Smooth muscle cell (in vitro differentiated cells): ENCODE measurements around the gene ST8SIA4. TPM values are rescaled to one million over a fixed set of nuclear protein-coding genes. Genes with fewer than 3 reads are reported as not detected.

Experiments used
- DNase-seq: peaks from one replicate; lab custom pipeline; 2025; ENCODE audit not compliant: unreplicated experiment; lab: John Stamatoyannopoulos, UW
- H2AFZ ChIP-seq: fragments of 200-600 bp; sonication (generic); 2 replicates; pipeline ENCODE4 v1.6.0; 2016; ENCODE audit warnings: antibody characterized with exemption, low read depth, mild to moderate bottlenecking
- H3F3A ChIP-seq: fragments of 200-600 bp; sonication (generic); 2 replicates; pipeline ENCODE4 v1.6.0; 2017; ENCODE audit warnings: antibody characterized with exemption, low read depth
- H3K27ac ChIP-seq: fragments of 200-600 bp; sonication (generic); 2 replicates; pipeline ENCODE4 v1.5.1; 2016; ENCODE audit warnings: low read depth, mild to moderate bottlenecking
- H3K27me3 ChIP-seq: fragments of 200-600 bp; sonication (generic); 2 replicates; pipeline ENCODE4 v1.6.1; 2016; ENCODE audit warnings: low read depth, mild to moderate bottlenecking
- H3K36me3 ChIP-seq: fragments of 200-600 bp; sonication (generic); 2 replicates; pipeline ENCODE4 v1.5.1; 2016; ENCODE audit warnings: low read depth
- H3K4me1 ChIP-seq: fragments of 200-600 bp; sonication (generic); 2 replicates; pipeline ENCODE4 v1.5.1; 2016; ENCODE audit warnings: low read depth
- H3K4me2 ChIP-seq: fragments of 200-600 bp; sonication (generic); 2 replicates; pipeline ENCODE4 v1.6.0; 2016; ENCODE audit warnings: mild to moderate bottlenecking
- H3K4me3 ChIP-seq: fragments of 200-600 bp; sonication (generic); 2 replicates; pipeline ENCODE4 v1.5.1; 2016; ENCODE audit warnings: mild to moderate bottlenecking
- H3K79me2 ChIP-seq: fragments of 200-600 bp; sonication (generic); 2 replicates; pipeline ENCODE4 v1.6.0; 2016; ENCODE audit warnings: low read depth, mild to moderate bottlenecking
- H3K9ac ChIP-seq: fragments of 200-600 bp; sonication (generic); 2 replicates; pipeline ENCODE4 v1.6.0; 2016; ENCODE audit warnings: low read depth
- H3K9me3 ChIP-seq: fragments of 200-600 bp; sonication (generic); replicated peaks from 2 replicates; pipeline ENCODE4 v1.5.1; 2016; ENCODE audit warnings: low read depth
- H4K20me1 ChIP-seq: fragments of 200-600 bp; sonication (generic); 2 replicates; pipeline ENCODE4 v1.6.0; 2016; ENCODE audit warnings: low read depth
- WGBS: methylation state at CpG from one replicate; pipeline ENCODE4 v1.1.7; 2016; ENCODE audit warnings: low lambda C conversion rate; 5-methylcytosine and 5-hydroxymethylcytosine counted together
- polyA plus RNA-seq: library from polyadenylated mRNA; unstranded; fragments of >200 nt; fragmentation: Nextera tagmentation; extraction: Ambion mirVana; gene quantifications from 2 replicates; pipeline ENCODE4 v1.2.1, GENCODE V29; 2016
- total RNA-seq: library from RNA; depleted of rRNA; stranded (reverse); fragments of >200 nt; gene quantifications from 2 replicates; pipeline ENCODE4 v1.2.3, GENCODE V29; 2014
- TF ChIP-seq, protein P1 (sequence below): fragments of 200-600 bp; sonication (generic); IDR thresholded peaks from 2 replicates; pipeline ENCODE4 v1.5.1; 2017; ENCODE audit warnings: borderline replicate concordance, mild to moderate bottlenecking, antibody characterized with exemption; ENCODE audit not compliant: insufficient read depth, poor library complexity, severe bottlenecking

ST8SIA4 gene
- total and polyA plus RNA-seq, 2 experiments from 2014 or later = 35.0 to 53.6 TPM

- WGBS = 61% methylated on average over 4 of the region's 4 CpGs
- no peak overlapping the region for H3K4me3 ChIP-seq
- no peaks in the 10 kb centered on the region for H4K20me1 ChIP-seq
- TF ChIP-seq, protein P1, sequence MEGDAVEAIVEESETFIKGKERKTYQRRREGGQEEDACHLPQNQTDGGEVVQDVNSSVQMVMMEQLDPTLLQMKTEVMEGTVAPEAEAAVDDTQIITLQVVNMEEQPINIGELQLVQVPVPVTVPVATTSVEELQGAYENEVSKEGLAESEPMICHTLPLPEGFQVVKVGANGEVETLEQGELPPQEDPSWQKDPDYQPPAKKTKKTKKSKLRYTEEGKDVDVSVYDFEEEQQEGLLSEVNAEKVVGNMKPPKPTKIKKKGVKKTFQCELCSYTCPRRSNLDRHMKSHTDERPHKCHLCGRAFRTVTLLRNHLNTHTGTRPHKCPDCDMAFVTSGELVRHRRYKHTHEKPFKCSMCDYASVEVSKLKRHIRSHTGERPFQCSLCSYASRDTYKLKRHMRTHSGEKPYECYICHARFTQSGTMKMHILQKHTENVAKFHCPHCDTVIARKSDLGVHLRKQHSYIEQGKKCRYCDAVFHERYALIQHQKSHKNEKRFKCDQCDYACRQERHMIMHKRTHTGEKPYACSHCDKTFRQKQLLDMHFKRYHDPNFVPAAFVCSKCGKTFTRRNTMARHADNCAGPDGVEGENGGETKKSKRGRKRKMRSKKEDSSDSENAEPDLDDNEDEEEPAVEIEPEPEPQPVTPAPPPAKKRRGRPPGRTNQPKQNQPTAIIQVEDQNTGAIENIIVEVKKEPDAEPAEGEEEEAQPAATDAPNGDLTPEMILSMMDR = no peak
- no peak for DNase-seq
- H3K79me2 ChIP-seq = peaks cover 4% of the 10 kb centered on the region
- H3K27ac ChIP-seq = peak overlapping the region; percentile 23
- H3K9ac ChIP-seq = no peak overlapping the region
- no peaks in the 10 kb centered on the region for H3F3A ChIP-seq
- H3K27me3 ChIP-seq = no peaks in the 10 kb centered on the region
- no peak overlapping the region for H2AFZ ChIP-seq
- H3K4me2 ChIP-seq = no peak overlapping the region
- no peaks in the 10 kb centered on the region for H3K36me3 ChIP-seq
- no peaks in the 10 kb centered on the region for H3K4me1 ChIP-seq
- H3K9me3 ChIP-seq = no peaks in the 10 kb centered on the region
Measured at GRCh38 chr5:100846772-100847171, 56.3 kb downstream of the ST8SIA4 start.

DNA sequence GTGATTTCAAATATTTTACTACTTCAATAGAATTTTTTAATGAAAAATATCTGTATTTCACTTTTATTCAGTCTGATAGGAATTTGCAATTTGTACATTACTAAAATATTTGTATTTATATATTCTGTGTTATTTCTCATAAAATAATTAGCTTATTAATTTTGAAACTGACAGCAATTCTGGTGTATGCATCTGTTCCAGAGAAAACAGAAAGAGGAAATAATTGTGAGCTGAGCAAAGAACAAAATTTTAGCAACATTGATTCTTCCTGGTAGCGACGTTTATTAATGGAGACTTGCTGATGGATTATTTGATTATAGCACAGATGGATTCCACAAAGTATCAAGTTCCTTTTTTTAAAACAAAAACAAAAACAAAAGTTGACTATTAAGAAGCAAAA is 61.0 kb downstream of the ST8SIA4 start:
- TF ChIP-seq, protein P1 = no peak
- Histone ChIP-seq H3K79me2 (no peaks in the 10 kb centered on the region), H3K36me3 (no peaks in the 10 kb centered on the region), H4K20me1 (no peaks in the 10 kb centered on the region), H3K27ac (peak overlapping the region; percentile 85), H3K4me2 (peak overlapping the region; percentile 77), H3K4me3 (no peak overlapping the region), H3K9me3 (no peaks in the 10 kb centered on the region), H3K4me1 (peaks cover 20% of the 10 kb centered on the region), H3K27me3 (no peaks in the 10 kb centered on the region), H3F3A (peaks cover 13% of the 10 kb centered on the region), H2AFZ (no peak overlapping the region), H3K9ac (no peak overlapping the region)
- no peak for DNase-seq
- 92% methylated on average over 2 of the region's 2 CpGs for whole genome bisulfite sequencing

GRCh38 chr5:100841358-100842076 is 61.6 kb downstream of the ST8SIA4 start:
- no peak for DNase-seq
- Histone ChIP-seq H3K9ac (peak overlapping the region; percentile 12), H3K27me3 (no peaks in the 10 kb centered on the region), H3K4me1 (peaks cover 20% of the 10 kb centered on the region), H3K27ac (peak overlapping the region; percentile 85), H4K20me1 (no peaks in the 10 kb centered on the region), H3K79me2 (no peaks in the 10 kb centered on the region), H3K9me3 (no peaks in the 10 kb centered on the region), H3F3A (peaks cover 14% of the 10 kb centered on the region), H3K4me3 (no peak overlapping the region), H3K36me3 (no peaks in the 10 kb centered on the region), H3K4me2 (peak overlapping the region; percentile 77), H2AFZ (no peak overlapping the region)
- 71% methylated on average over 4 of the region's 4 CpGs for WGBS
- TF ChIP-seq, protein P1 = no peak

GRCh38 chr5:100840789-100841188 is 62.3 kb downstream of the ST8SIA4 start:
- 71% methylated on average over 1 of the region's 1 CpG for WGBS
- Histone ChIP-seq H3K36me3 (no peaks in the 10 kb centered on the region), H3K9ac (peak overlapping the region; percentile 12), H3K4me2 (peak overlapping the region; percentile 77), H3F3A (peaks cover 14% of the 10 kb centered on the region), H3K27ac (peak overlapping the region; percentile 85), H3K4me1 (peaks cover 20% of the 10 kb centered on the region), H2AFZ (no peak overlapping the region), H3K4me3 (no peak overlapping the region), H3K79me2 (no peaks in the 10 kb centered on the region), H4K20me1 (no peaks in the 10 kb centered on the region), H3K9me3 (no peaks in the 10 kb centered on the region), H3K27me3 (no peaks in the 10 kb centered on the region)
- DNase-seq = no peak
- TF ChIP-seq, protein P1 = no peak
